Uterus (tissue), 4 donors: Measurements from ENCODE around the gene CYP2W1. TPM values are rescaled to one million over a fixed set of nuclear protein-coding genes. Genes with fewer than 3 reads are reported as not detected.

ENCODE experiments used
- DNase-seq, 2 donors: peaks; one replicate each; pipeline ENCODE4 v3.0.0-alpha.2; 2019 to 2020
- H3K27ac ChIP-seq, 2 donors: fragments of 200-600 bp; sonication (generic); 1 replicate in 1 of 2; 2 replicates in 1 of 2; pipeline ENCODE4 v1.5.1; 2016 to 2018
- H3K27me3 ChIP-seq, 2 donors: fragments of 200-600 bp; sonication (generic); one replicate each; pipeline ENCODE4 v1.5.1; 2018 to 2019; ENCODE audit warnings: control low read depth in 1 of 2
- H3K36me3 ChIP-seq, 2 donors: fragments of 200-600 bp; sonication (generic); one replicate each; pipeline ENCODE4 v1.5.1; 2019; ENCODE audit warnings: control low read depth in 1 of 2
- H3K4me1 ChIP-seq, 2 donors: fragments of 200-600 bp; sonication (generic); one replicate each; pipeline ENCODE4 v1.5.1; 2018 to 2019; ENCODE audit warnings: control low read depth in 1 of 2
- H3K4me3 ChIP-seq, 2 donors: fragments of 200-600 bp; sonication (generic); 1 replicate in 1 of 2; 2 replicates in 1 of 2; pipeline ENCODE4 v1.5.1; 2018 to 2019; ENCODE audit warnings: mild to moderate bottlenecking in 1 of 2
- H3K9me3 ChIP-seq, 2 donors: fragments of 200-600 bp; sonication (generic); one replicate each; pipeline ENCODE4 v1.5.1; 2019; ENCODE audit warnings: control low read depth in 1 of 2
- POLR2A ChIP-seq, 2 donors: fragments of 450-650 bp; IDR thresholded peaks; one replicate each; pipeline ENCODE4 v1.6.1; 2016; ENCODE audit warnings: antibody characterized with exemption in 2 of 2, mild to moderate bottlenecking in 1 of 2, moderate library complexity in 1 of 2
- intact Hi-C: fragments of 100-400 bp; cut with DNase I; formaldehyde crosslinking; loops from one replicate; pipeline ENCODE4 v1.15.1; 2023; ENCODE audit warnings: low total_unique reads
- total RNA-seq, 4 donors: library from RNA; depleted of rRNA in 3 of 4; stranded (reverse); fragments of >200 nt in 3 of 4; gene quantifications; one replicate each; pipeline versions ENCODE4 v1.1.0 to v1.2.4, GENCODE V29; 2014 to 2023
- TF ChIP-seq, protein P1 (sequence below), 4 experiments: fragments of 200-600 bp in 2 of 4; fragments of 450-650 bp in 2 of 4; sonication (generic) in 2 of 4; IDR thresholded peaks; one replicate each; pipeline ENCODE4 v1.5.1; 2016 to 2019; ENCODE audit warnings: antibody characterized with exemption in 4 of 4, mild to moderate bottlenecking in 2 of 4, moderate library complexity in 1 of 4
- donor health status: DM: yes; HTN: yes; CAD: no.

The CYP2W1 gene
- total RNA-seq, 4 donors from 2014 or later, result 6.6 TPM; not detected in 3

DNA sequence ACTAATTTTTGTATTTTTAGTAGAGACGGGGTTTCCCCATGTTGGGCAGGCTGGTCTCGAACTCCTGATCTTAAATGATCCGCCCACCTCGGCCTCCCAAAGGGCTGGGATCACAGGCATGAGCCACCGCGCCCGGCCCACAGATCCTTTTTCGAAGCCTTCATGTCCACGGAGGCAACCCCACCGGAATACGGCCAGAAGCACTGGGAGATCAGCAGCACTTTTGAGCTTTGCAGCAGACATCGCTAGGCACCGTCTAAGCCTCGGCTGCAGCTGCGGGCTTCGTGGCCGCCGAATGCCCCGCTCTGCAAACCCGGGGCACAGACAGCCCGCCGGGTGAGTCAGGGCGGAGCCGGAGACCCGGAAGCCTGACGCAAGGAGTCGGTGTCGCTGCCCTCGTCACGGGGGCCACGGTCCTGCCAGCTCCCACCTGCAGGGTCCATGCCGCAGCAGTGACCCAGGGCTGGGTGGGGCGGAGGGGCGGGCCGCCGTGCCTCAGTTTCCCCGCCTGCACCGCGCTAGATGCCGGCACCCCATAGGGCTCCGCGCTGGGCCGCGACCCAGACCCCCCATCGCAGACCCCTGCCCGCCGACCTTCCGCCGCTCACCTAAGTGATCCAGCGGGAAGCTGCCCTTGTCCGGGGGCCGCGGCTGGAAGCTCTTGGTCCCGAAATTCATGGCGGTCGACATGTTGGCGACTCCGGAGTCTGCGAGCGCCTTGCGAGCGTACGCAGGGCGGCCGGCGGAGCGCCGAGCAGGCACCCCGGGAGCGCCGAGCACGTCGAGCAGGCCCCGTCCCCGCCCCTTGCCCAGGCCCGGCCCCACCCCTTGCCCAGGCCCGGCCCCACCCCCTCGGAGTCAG is 7.9 kb upstream of the CYP2W1 start, which contains the start of gene COX19:
COX19 (minus strand) TSS at position 730 of the 862 bp plus-strand sequence; CDS start at position 690, 40 bp downstream.
- intact Hi-C loops, result no loop called here
- DNase-seq, result peak; percentile 87 to 92
- peak within 1 kb of the TSS; percentile 94 to 97 for H3K4me3 ChIP-seq
- no peaks in the 10 kb centered on the region for H3K9me3 ChIP-seq
- H3K27me3 ChIP-seq, result no peaks in the 10 kb centered on the region
- TF ChIP-seq, protein P1, sequence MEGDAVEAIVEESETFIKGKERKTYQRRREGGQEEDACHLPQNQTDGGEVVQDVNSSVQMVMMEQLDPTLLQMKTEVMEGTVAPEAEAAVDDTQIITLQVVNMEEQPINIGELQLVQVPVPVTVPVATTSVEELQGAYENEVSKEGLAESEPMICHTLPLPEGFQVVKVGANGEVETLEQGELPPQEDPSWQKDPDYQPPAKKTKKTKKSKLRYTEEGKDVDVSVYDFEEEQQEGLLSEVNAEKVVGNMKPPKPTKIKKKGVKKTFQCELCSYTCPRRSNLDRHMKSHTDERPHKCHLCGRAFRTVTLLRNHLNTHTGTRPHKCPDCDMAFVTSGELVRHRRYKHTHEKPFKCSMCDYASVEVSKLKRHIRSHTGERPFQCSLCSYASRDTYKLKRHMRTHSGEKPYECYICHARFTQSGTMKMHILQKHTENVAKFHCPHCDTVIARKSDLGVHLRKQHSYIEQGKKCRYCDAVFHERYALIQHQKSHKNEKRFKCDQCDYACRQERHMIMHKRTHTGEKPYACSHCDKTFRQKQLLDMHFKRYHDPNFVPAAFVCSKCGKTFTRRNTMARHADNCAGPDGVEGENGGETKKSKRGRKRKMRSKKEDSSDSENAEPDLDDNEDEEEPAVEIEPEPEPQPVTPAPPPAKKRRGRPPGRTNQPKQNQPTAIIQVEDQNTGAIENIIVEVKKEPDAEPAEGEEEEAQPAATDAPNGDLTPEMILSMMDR (IDR thresholded peaks at IDR 0.05), result no peak
- TF ChIP-seq POLR2A (IDR thresholded peaks at IDR 0.05), result peak; percentile 37 to 84
- H3K27ac ChIP-seq, result peak within 1 kb of the TSS; percentile 87 to 92
- H3K36me3 ChIP-seq, result no peaks in the 10 kb centered on the region
- peaks cover 0 to 6% of the 10 kb centered on the region in 2 donors for H3K4me1 ChIP-seq

DNA sequence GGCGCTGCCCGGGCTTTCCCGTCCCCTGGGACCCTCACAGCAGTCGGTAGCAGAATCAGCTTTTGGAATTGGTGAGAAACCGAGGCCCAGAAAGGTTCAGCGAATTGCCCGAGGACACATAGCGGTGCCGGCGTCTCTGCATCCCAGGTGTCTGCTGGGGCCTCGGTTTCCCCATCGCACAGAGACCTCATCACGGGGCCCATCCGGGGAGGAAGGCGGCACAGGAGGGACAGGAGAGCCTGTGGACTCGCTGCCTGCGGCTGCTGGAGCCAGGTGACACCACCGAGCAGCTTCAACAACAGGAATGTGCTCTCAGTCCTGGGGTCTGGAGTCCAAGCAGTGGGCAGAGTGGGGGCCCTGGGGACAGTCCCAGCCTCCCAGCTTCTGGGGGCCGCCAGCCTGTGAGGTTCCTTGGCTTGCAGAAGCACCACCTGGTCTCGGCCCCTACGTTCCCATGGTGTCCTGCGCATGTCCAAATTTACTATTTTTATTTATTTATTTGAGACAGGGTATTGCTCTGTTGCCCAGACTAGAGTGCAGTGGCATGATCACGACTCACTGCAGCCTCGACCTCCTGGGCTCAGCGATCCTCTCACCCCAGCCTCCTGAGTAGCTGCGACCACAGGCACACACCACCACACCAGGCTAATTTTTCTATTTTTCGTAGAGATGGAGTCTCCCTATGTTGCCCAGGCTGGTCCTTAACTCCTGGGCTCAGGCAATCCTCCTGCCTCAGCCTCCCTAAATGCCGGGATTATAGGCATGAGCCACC is 7.1 kb upstream of the CYP2W1 start:
- TF ChIP-seq, protein P1 (IDR thresholded peaks at IDR 0.05), result no peak
- TF ChIP-seq POLR2A (IDR thresholded peaks at IDR 0.05), result no peak
- intact Hi-C loops, result no loop called here
- Histone ChIP-seq H3K4me1 (peaks cover 0 to 6% of the 10 kb centered on the region in 2 donors), H3K9me3 (no peaks in the 10 kb centered on the region), H3K36me3 (no peaks in the 10 kb centered on the region), H3K27ac (peak overlapping the region in 1 of 2 donors; percentile 92), H3K4me3 (peak overlapping the region; percentile 94 to 97), H3K27me3 (no peaks in the 10 kb centered on the region)
- no peak for DNase-seq

DNA sequence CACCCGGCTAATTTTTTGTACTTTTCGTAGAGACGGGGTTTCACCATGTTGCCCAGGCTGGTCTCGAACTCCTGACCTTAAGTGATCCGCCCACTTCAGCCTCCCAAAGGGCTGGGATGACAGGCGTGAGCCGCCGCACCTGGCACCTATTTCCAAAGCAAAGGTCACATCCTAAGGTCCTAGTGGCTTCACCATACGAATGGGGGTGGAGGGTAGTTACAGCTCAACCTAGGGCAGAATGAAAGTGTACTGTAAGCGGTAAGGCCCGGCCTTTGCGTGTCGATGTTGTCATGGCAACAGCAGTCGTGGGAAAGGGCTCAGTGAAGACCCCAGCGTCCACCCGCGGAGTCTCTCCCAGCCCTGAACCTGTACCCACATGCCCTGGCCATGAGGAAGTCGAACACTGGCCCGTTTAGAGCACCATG is 6.1 kb upstream of the CYP2W1 start:
- intact Hi-C loops, result no loop called here
- Histone ChIP-seq H3K4me3 (no peak overlapping the region), H3K27ac (no peak overlapping the region), H3K9me3 (no peaks in the 10 kb centered on the region), H3K36me3 (no peaks in the 10 kb centered on the region), H3K27me3 (no peaks in the 10 kb centered on the region), H3K4me1 (peaks cover 0 to 6% of the 10 kb centered on the region in 2 donors)
- DNase-seq, result no peak
- TF ChIP-seq, protein P1 (IDR thresholded peaks at IDR 0.05), result no peak
- TF ChIP-seq POLR2A (IDR thresholded peaks at IDR 0.05), result no peak

DNA sequence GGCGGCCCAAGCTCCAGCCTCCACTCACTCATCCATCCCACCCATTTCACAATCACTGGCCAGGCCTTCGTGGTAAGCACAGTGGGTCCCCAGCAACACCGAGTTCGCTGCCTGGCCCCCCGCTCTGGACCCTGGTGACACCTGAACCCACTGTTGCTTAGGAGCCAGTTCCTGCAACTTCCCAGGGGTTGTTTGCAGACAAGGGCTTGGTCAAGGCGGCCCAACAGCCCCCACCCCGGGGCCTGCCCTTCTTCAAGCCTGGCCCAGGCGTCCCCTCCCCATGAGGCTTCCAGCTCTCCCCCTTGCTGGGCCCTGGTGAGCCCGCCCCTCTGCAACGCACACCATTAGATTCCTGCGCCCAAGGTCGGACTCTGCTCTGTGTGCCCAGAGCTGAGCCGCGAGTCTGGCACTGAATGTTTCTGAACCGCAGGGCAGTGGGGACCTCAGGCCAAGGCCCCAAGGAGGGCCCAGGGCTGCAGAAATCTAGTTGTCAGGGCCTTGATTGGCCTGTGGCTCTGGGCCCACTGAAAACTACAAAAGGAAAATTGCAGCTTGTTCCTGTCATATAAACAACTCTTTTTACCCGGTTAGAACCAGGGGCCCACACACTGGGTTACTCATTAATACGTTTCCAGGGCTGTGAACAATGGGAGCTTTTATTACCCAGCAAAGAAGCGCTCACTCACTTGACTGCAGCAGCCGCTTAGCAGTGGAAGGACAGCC is 5.5 kb upstream of the CYP2W1 start:
- Histone ChIP-seq H3K9me3 (no peaks in the 10 kb centered on the region), H3K4me1 (peaks cover 0 to 6% of the 10 kb centered on the region in 2 donors), H3K27ac (no peak overlapping the region), H3K27me3 (no peaks in the 10 kb centered on the region), H3K36me3 (no peaks in the 10 kb centered on the region), H3K4me3 (no peak overlapping the region)
- intact Hi-C loops, result no loop called here
- no peak for TF ChIP-seq POLR2A (IDR thresholded peaks at IDR 0.05)
- TF ChIP-seq, protein P1 (IDR thresholded peaks at IDR 0.05), result no peak
- DNase-seq, result no peak
